ENCODE measurements around the gene MTSS2.

MTSS2 gene

GRCh38 chr16:70700101-70701020 is 14.5 kb upstream of the MTSS2 start:
- DNase-seq (ENCODE audit: low read depth in 2 of 2): no peak

- no peak for DNase-seq (ENCODE audit: low read depth in 2 of 2)
Observed at GRCh38 chr16:70699696-70700095, 13.8 kb upstream of the MTSS2 start.

- DNase-seq (ENCODE audit: low read depth in 2 of 2): no peak
Observed at GRCh38 chr16:70698901-70699300, 13.0 kb upstream of the MTSS2 start.

- DNase-seq (ENCODE audit: low read depth in 2 of 2): no peak
Observed at GRCh38 chr16:70697594-70698170, 11.8 kb upstream of the MTSS2 start.

GRCh38 chr16:70696952-70697593 is 11.2 kb upstream of the MTSS2 start:
- DNase-seq (ENCODE audit: low read depth in 2 of 2): no peak

GRCh38 chr16:70696355-70696754 is 10.5 kb upstream of the MTSS2 start:
- DNase-seq (ENCODE audit: low read depth in 2 of 2): no peak

GRCh38 chr16:70695331-70696070 is 9.6 kb upstream of the MTSS2 start:
- no peak for DNase-seq (ENCODE audit: low read depth in 2 of 2)

DNA sequence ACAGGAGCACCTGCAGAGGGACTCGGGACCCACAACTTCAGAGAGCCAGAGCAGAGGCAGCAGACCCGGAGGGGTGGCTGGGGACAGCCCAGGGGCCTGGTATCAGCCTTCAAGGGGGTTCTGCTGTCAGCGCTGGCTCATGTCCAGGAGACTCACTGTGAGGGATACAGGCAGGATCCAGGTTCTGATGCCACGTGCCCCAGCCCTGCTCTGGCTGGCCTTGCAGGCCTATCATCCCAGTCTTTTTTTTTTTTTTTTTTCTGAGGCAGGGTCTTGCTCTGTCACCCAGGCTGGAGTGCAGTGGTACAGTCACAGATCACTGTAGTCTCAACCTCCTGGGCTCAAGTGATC is 9.0 kb upstream of the MTSS2 start:
- DNase-seq (ENCODE audit: low read depth in 2 of 2): no peak

DNA sequence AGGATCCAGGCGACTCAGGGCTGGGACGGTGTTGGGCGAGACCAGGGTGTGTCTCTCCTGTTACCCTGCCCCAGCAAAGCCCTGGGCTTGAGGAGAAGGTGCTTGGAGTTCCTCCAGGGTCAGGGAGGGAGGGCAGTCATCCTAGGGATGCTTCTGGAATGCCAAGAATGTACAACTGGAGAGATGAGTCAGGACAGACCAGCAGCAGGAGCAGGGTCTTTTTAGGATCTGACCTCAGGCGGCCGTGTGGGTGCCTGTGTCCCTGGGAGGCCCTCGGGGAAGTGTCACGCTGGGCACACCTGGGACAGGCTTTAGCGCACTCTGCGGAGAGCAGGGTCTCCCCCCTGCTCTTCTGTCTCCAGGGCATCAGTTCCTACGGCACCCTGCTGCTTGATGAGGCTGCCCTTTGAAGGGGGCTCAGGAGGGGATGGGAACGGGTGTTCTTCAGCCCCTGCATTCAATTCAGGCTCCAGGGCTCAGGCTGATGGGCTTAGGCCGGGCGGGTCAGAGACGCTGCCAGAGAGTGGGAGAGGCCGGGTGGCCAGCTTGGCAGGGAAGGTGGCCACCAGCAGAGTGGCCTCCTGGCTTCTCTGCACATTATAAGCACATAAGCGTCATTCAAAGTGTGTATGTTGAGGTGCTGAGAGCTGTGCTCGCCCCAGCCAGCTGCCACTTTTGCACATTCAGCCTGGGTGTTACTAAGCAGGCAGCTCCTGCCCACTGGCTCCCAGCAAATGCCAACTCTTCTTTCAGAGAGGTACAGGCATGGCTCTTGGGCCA is 8.4 kb upstream of the MTSS2 start:
- DNase-seq (ENCODE audit: low read depth in 2 of 2): no peak

DNA sequence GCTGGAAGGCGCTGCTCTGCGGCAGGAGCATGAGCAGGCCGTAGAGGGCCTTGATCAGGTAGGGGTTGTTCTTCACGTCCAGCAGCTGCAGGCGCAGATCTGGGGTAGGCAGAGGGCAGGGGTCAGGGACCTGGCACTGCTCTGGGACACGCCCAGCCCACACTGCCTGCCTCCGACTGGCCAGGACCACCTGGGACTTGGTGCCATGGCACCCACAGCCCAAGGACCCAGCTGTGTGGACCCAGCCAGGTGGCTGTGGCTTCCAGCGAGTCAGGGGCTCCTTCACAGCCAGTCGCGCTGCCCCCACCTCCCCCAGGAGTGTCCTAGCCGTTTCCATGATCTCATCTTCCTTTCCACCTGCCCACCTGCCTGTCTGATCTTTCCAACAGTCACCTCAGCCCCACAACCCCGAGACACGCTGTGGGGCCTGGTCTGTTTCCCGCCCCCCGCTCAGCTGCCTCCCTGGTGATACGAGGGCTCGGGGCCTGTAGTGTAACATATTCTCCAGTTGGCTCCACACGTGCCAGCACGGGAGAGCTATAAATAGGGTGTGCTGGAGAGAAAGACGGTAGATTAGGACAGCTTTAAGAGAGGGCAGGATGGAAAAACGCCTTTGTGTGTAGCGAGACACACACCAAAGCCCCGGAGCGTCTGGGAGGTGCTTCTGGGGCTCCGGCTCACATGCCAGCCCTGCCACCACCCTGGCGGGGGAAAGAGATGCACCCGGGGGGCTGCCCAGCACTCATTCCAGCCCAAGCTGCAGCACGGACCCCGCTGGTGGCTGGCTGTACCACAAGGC is 7.2 kb upstream of the MTSS2 start:
- DNase-seq (ENCODE audit: low read depth in 2 of 2): no peak

DNA sequence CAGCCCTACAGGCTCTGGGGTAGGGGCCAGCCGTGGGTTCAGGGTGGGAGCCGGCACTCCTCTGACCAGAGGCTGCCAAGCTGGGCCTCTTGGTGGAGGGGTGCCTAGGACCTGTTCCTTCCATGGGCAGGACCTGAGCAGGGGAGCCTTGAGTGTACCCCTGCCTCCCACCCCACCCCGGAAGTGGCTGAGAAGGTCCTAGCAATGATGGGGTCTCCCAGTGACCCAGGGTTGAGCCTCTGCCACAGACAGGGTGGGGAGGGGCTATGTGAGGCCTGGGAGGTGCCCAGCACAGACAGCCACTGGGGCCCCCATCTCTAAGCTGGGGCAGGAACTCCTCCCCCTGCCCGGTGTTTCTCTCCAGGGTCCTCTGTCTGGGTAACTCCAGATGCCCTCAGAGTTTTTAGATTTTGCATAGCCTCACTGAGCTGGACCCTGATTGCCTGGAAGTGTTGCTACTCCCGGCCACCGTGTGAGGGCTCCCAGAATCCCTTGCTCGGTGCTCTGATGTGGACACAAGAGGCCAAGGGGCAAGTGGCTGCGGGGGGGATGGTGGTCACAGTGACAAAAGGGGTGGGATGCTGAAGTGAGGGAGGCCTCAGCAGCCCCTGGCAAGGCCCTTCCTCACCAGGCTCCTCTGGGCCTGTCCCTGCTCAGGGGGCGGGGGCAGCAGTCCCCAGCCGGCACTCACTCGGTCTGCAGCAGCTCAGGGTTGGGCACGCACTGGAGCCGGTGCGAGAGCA is 6.4 kb upstream of the MTSS2 start:
- DNase-seq (ENCODE audit: low read depth in 2 of 2): no peak

GRCh38 chr16:70691223-70692129 is 5.6 kb upstream of the MTSS2 start:
- no peak for DNase-seq (ENCODE audit: low read depth in 2 of 2)

GRCh38 chr16:70689970-70690891 is 4.4 kb upstream of the MTSS2 start:
- DNase-seq (ENCODE audit: low read depth in 2 of 2): no peak

DNA sequence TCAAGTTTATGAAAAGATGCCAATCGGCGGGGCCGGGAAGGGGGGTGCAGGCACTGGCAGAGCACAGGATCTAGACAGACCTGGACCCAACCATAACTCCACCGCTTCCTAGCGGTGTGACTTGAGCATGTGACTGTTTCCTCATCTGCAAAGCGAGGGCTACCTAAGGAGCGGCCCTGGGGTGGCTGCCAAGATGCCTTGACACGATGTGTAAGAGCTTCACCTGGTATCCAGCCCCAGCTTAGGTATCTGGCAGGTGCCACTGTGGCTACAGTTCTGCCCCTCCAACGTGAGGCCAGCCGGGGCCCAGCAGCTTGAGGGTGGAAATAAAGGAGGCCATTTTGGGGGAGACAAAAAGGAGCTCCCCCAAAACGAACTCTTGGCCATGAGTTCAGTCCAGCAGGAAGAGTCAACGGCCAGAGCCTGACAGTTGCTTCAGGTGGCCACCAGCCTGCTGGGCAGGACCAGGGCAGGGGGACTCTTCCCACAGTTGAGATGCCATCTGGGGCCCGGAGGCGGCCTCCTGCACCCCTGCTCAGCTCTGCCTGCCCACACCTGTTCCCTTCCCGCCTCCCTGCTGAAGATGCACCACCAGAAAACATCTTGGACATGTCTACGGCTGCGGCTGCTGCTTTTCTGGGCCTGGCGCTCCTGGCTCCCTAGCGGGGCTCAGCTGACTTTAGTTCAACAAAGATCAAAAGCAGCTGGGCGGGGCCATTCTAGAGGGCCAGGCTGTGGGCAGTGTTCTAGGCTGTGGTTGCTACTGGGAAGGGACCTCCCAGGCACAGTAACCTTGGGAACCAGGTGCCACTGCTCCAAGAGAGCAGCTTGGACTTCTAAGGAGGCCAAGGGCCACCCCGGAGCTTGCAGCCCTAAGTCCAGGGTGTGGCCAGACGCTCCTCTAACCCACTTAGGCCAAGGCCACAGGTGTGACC is 3.4 kb upstream of the MTSS2 start:
- DNase-seq (ENCODE audit: low read depth in 2 of 2): no peak

DNA sequence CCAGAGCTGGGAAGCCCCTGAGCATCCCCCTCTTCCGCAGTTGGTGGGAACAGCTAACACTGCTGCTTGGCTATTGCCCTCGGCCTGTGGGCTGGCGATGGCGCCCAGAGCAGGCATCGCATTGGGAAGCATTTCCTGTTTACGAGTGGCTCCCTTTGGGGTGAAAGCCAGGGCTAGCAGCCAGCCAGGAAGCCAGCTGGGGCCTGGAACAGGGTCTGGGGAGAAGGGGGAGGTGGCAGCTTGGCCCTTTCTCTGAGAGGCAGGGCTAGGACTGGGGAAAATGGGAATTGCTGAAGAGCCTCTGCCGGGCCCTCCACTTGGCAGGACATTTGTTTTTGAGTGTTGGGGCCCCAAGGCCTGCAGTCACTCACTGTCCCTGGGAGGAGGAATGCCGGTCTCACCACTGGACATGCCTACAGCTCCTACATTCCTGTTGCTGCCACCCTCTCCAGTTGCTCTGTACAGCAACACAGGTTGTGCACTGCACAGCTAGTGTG is 2.4 kb upstream of the MTSS2 start:
- DNase-seq (ENCODE audit: low read depth in 2 of 2): no peak

GRCh38 chr16:70687671-70688245 is 1.9 kb upstream of the MTSS2 start:
- DNase-seq (ENCODE audit: low read depth in 2 of 2): no peak

Measured in stimulated activated CD8-positive, alpha-beta memory T cell treated with anti-CD3 and anti-CD28 coated beads, Interleukin-2, amount 100 ng/mL, for 48 hours (primary cell).